GM18520 (cell line): Measurements from ENCODE around the gene NNAT.
"Not testable (repeated sequence)": the region's sequence is repeated elsewhere in the genome, so short reads cannot be mapped to it uniquely, and the experiment has no call there.

Experiments used
- ATAC-seq: cut with Tn5 transposase; IDR thresholded peaks from one replicate; pipeline ENCODE4 v1.9.1; 2021; ENCODE audit not compliant: unreplicated experiment

The NNAT gene

DNA sequence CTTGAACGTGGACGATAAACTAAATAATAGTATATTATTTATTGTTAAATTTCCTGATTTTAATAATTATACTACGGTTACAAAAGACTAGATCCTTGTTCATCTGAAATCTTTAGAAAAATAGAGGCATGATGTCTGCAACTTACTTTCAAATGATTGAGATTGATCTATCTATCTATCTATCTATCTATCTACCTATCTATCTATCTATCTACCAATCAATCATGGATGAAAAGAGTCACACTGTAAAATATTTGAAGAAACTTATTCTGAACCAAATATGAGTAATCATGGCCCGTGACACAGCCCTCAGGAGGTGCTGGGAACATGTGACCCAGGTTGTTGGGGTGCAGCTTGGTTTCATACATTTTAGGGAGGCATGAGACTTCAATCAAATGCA lies 18.4 kb downstream of the NNAT start:
- ATAC-seq: no peak

DNA sequence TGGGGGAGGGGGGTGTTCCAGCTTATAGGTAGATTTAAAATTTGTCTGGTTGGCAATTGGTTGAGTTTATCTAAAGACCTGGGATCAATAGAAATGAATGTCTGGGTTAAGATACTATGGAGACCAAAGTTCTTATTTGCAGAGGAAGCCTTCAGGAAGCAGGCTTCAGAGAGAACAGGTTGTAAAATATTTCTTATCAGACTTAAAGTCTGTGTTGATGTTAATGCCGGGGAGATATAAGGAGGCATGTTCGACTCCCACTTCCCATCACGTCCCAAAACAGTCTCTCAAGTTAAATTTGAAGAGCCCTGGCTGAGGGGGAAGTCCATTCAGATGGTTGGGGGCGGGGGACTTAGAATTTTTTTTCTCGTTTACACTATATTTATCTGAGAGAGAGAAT lies 19.0 kb downstream of the NNAT start:
- ATAC-seq: no peak

DNA sequence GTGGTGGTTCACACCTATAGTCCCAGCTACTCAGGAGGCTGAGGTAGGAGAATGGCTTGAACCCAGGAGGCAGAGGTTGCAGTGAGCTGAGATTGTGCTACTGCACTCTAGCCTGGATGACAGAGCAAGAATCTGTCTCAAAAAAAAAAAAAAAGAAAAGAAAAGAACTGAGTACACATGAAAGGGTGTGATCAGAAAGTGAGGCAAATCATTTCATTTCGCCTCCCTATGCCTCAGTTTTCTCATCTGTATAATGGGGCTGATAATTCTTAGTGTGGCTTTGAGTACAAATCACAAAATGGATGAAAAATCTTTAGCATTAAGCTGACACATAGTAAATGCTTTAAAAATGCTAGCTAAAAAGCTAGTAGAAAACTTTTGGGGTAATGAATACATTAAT lies 19.8 kb downstream of the NNAT start:
- ATAC-seq: not testable (repeated sequence)

DNA sequence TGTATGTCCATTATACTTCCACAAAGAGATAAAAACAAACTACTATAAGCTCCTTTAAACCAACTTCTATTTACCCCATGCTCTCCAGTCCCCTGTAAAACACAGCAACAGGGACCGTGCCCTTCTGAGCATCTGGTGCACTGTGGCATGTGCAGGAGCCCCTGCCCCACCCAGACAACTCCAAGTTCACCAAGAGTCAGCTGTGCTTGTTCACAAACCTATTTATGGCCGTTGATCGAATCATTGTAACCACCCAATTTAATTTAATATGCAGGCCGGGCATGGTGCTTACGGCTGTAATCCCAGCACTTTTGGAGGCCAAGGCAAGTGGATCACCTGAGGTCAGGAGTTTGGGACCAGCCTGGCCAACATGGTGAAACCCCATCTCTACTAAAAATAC lies 20.3 kb downstream of the NNAT start:
- no peak for ATAC-seq

DNA sequence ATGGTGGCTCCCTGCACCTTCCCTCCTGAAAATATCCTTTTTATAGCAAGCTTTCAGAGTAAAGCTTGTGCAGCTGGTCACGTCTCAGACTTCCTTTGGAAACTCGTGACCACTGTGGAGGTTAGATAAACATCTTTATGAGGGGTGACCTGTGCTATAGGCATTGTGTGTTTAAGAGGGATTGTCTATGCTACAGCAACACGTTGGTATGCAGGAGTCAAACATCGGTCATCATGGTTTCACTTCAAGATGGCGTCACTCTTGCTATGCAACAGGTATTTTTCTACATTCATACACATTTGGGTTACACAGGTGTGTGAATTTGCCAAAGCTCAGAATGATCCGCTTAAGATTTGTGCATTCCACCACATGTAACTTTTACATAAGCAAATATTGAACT lies 21.2 kb downstream of the NNAT start:
- ATAC-seq: no peak

GRCh38 chr20:37543828-37544227 lies 22.8 kb downstream of the NNAT start:
- no peak for ATAC-seq

- ATAC-seq: no peak
These were observed 23.3 kb downstream of the NNAT start for GRCh38 chr20:37544386-37544785.

GRCh38 chr20:37545516-37545915 lies 24.5 kb downstream of the NNAT start:
- no peak for ATAC-seq

DNA sequence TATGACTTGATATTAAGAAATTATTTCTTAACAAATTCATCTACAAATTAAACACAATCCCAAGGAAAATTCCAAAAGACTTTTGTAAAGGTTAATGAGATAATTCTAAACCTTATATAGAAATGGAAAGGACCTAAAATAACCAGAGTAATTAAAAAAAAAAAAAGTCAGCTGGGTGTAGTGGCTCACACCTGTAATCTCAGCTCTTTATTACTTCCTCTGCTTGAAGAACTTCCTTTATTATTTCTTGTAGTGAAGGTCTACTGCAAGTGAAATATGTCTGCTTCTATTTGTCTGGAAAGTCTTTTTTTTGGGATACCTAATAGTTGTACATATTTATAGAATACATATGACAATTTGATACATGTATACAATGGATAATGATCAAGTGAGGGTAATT lies 26.9 kb downstream of the NNAT start:
- no peak for ATAC-seq

- not testable (repeated sequence) for ATAC-seq
These were observed 29.3 kb downstream of the NNAT start for GRCh38 chr20:37550101-37550920.

- not testable (repeated sequence) for ATAC-seq
These were observed 30.6 kb downstream of the NNAT start for GRCh38 chr20:37551660-37552059.

GRCh38 chr20:37552415-37552814 lies 31.4 kb downstream of the NNAT start:
- no peak for ATAC-seq

DNA sequence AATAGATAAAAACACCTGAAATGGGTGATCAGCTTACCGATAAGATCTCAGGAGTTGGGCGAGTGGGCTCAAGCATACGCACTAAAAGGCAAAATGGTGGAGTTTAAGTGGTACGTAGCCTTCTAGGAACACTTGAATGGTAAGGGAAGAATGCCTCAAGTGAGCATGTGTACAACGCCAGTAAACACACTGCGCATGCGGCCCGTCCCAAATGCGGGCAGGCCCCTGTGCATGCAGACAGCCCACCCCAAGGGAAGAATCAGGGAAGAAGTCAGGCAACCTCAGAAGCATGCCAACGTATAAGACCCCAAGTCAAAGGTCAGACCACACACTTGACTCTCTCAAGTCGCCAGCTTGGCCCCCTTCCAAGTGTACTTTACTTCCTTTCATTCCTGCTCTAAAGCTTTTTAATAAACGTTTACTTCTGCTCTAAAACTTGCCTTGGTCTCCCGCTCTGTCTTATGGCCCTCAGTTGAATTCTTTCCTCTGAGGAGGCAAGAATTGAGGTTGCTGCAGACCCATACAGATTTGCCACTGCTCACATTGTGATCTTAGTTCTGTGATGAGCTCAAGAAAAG lies 33.8 kb downstream of the NNAT start:
- not testable (repeated sequence) for ATAC-seq

DNA sequence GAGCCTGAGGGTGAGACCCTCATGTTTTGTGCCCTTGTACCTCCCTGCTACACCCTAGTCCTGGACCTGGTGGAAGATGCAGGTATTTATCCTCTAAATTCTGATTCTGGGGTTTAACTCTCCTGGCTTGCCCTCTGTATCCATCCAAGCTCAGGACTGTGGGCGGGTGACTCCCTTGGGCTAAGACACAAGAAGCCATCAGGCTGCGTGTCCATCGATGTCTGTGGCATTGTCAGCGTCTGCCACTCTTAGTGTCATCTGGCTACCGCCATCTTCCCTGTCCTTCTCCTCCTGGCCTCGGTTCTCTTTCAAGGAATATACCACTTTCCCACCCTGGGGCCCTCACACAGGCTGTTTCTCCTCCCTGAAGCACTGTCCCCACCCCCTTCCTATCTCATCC lies 35.5 kb downstream of the NNAT start:
- no peak for ATAC-seq

DNA sequence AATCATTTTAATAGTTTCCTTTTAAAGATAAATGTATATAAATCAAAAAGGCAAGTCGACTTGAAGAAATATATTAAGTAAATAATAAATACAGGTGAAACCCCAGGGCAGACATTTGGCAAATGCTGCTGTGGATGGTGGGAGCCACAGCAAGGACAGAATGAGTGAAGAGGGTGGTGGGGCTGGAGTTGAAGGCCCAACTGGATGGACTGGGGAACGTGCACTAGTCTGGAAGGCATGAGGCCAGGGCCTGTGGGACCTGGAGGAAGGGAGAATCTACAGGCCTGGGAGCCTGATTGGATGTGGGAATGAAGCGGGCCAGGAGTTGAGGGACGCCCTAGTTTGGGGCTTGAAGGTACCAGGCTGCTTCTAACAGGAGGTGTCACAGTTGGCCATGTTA lies 37.3 kb downstream of the NNAT start:
- ATAC-seq: no peak

DNA sequence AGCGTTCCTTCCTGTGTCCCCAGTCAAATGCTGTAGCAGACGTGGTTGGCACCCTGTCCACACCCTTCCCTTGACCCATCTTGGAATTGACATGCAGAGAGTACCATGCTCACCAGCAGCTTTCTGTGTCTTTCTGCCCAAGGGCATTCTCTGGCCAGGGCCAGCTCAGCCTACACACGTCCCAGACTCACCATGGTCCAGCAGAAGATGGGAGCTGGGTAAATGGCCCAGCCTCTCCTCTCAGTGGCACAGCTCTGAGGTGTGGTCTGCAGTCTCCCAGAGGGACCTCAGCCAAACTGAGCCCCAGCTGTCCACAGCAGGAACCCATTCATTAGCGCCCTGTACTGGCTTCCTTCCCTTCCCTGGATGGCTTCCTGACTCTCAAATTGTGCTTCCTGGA lies 37.7 kb downstream of the NNAT start:
- ATAC-seq: no peak

DNA sequence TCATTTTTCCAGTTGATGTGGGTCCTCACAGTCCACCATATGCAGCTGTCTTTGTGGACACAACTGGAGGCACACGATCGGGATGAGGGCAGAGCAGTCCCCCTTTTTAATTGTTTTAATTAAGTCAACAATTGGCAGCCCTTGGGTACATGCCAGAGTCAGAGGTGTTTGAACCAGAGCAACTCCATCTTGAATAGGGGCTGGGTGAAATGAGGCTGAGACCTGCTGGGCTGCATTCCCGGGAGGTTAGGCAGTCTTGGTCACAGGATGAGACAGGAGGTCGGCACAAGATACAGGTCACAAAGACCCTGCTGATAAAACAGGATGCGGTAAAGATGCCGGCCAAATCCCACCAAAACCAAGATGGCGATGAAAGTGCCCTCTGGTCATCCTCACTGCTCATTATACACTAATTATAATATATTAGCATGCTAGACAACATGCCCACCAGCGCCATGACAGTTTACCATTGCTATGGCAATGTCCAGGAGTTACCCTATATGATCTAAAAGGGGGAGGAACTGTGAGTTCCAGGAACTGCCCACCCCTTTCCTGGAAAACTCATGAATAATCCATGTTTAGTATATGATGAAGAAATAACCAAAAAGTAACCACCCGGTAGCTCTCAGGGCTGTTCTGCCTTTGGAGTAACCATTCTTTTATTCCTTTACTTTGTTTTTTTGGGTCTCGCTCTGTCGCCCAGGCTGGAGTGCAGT lies 38.4 kb downstream of the NNAT start:
- no peak for ATAC-seq

- ATAC-seq: no peak
These were observed 39.6 kb downstream of the NNAT start for GRCh38 chr20:37560629-37561028.

- no peak for ATAC-seq
These were observed 41.8 kb downstream of the NNAT start for GRCh38 chr20:37562695-37563480.

DNA sequence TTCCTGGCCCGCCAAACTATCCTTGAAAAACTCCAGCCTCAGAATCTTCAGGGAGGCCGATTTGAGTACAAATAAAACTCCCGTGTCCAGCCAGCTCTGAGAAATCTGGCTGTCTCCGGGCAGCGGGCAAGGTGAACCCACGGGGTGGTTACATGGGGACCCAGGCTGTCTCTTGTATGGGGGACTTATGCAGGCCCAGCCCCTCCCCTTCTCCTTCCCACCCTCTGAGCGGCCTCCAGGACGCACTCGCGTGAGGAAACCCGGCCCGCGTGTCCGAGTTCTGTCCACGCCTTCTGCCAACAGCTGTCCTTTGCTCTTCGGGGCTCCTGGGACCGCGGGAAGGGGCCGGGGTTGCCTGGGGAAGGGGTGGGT lies 43.0 kb downstream of the NNAT start:
- ATAC-seq: no peak

GRCh38 chr20:37564388-37565133 lies 43.5 kb downstream of the NNAT start:
- no peak for ATAC-seq
